H9 (cell line): ENCODE measurements around the gene PPP1R13B. TPM values are rescaled to one million over a fixed set of nuclear protein-coding genes. Genes with fewer than 3 reads are reported as not detected.

ENCODE experiments used
- DNase-seq: peaks from one replicate; pipeline ENCODE4 v3.0.0-alpha.2; 2017
- H2AFZ ChIP-seq: one replicate; pipeline ENCODE4 v1.6.1; 2013; ENCODE audit warnings: mild to moderate bottlenecking, low read length, control low read depth, moderate library complexity
- H2AK5ac ChIP-seq: 2 replicates; pipeline ENCODE4 v1.6.1; 2013; ENCODE audit warnings: low read length, control low read depth, mixed read lengths; ENCODE audit not compliant: insufficient read length
- H2BK120ac ChIP-seq: one replicate; pipeline ENCODE4 v1.6.1; 2013; ENCODE audit warnings: low read depth, mild to moderate bottlenecking, low read length, control low read depth, inconsistent platforms; ENCODE audit not compliant: poor library complexity, severe bottlenecking
- H2BK12ac ChIP-seq: 2 replicates; pipeline ENCODE4 v1.6.1; 2013; ENCODE audit warnings: low read length, control low read depth, mixed read lengths, low read depth; ENCODE audit not compliant: insufficient read length
- H2BK15ac ChIP-seq: 2 replicates; pipeline ENCODE4 v1.6.1; 2013; ENCODE audit warnings: low read depth, low read length, control low read depth
- H2BK20ac ChIP-seq: one replicate; pipeline ENCODE4 v1.6.1; 2013; ENCODE audit warnings: low read depth, mild to moderate bottlenecking, low read length, control low read depth, inconsistent platforms; ENCODE audit not compliant: poor library complexity, severe bottlenecking
- H2BK5ac ChIP-seq: 2 replicates; pipeline ENCODE4 v1.6.1; 2013; ENCODE audit warnings: low read length, control low read depth, mixed read lengths; ENCODE audit not compliant: insufficient read length
- H3K14ac ChIP-seq: 2 replicates; pipeline ENCODE4 v1.6.1; 2013; ENCODE audit warnings: low read length, control low read depth; ENCODE audit not compliant: insufficient read depth
- H3K18ac ChIP-seq: 2 replicates; pipeline ENCODE4 v1.6.1; 2013; ENCODE audit warnings: low read depth, mild to moderate bottlenecking, mixed read lengths, low read length, control low read depth; ENCODE audit not compliant: insufficient read length
- H3K23ac ChIP-seq: 2 replicates; pipeline ENCODE4 v1.6.1; 2013; ENCODE audit warnings: low read length, control low read depth, mixed read lengths, low read depth; ENCODE audit not compliant: insufficient read length
- H3K23me2 ChIP-seq: 2 replicates; pipeline ENCODE4 v1.6.1; 2013; ENCODE audit warnings: low read depth, mild to moderate bottlenecking, mixed read lengths, low read length, control low read depth; ENCODE audit not compliant: insufficient read length, poor library complexity, severe bottlenecking
- H3K27ac ChIP-seq: 2 replicates; pipeline ENCODE4 v1.5.1; 2013; ENCODE audit warnings: low read length, control low read depth, mixed read lengths, low read depth; ENCODE audit not compliant: insufficient read length
- H3K27me3 ChIP-seq: 2 replicates; pipeline ENCODE4 v1.6.1; 2013; ENCODE audit warnings: low read length, control low read depth, inconsistent platforms; ENCODE audit not compliant: insufficient read depth
- H3K4ac ChIP-seq: 2 replicates; pipeline ENCODE4 v1.6.1; 2013; ENCODE audit warnings: low read depth, mild to moderate bottlenecking, control low read depth, inconsistent platforms, low read length, moderate library complexity
- H3K4me1 ChIP-seq: 2 replicates; pipeline ENCODE4 v1.6.1; 2013; ENCODE audit warnings: low read length, control low read depth, inconsistent platforms; ENCODE audit not compliant: insufficient read depth
- H3K4me2 ChIP-seq: 2 replicates; pipeline ENCODE4 v1.6.1; 2013; ENCODE audit warnings: low read length, control low read depth, mixed read lengths; ENCODE audit not compliant: insufficient read length, insufficient read depth
- H3K56ac ChIP-seq: 2 replicates; pipeline ENCODE4 v1.6.1; 2013; ENCODE audit warnings: low read depth, mild to moderate bottlenecking, mixed read lengths, low read length, control low read depth; ENCODE audit not compliant: insufficient read length
- H3K79me1 ChIP-seq: 2 replicates; pipeline ENCODE4 v1.6.1; 2013; ENCODE audit warnings: low read depth, mild to moderate bottlenecking, moderate library complexity, low read length, control low read depth, inconsistent platforms; ENCODE audit not compliant: insufficient read depth, poor library complexity, severe bottlenecking
- H3K79me2 ChIP-seq: 2 replicates; pipeline ENCODE4 v1.6.1; 2013; ENCODE audit warnings: low read length, control low read depth, inconsistent platforms; ENCODE audit not compliant: insufficient read depth
- H3K9ac ChIP-seq: 2 replicates; pipeline ENCODE4 v1.6.1; 2013; ENCODE audit warnings: low read length, control low read depth, mixed read lengths; ENCODE audit not compliant: insufficient read length; ENCODE audit errors: extremely low read depth
- H3K9me3 ChIP-seq: one replicate; pipeline ENCODE4 v1.6.1; 2013; ENCODE audit warnings: low read depth, low read length, inconsistent platforms; ENCODE audit not compliant: control insufficient read depth
- H3T11ph ChIP-seq: one replicate; pipeline ENCODE4 v1.6.1; 2013; ENCODE audit warnings: mild to moderate bottlenecking, low read length, control low read depth, inconsistent platforms
- H4K20me1 ChIP-seq: one replicate; pipeline ENCODE4 v1.6.1; 2013; ENCODE audit not compliant: control insufficient read depth, insufficient read length, insufficient read depth
- H4K5ac ChIP-seq: 2 replicates; pipeline ENCODE4 v1.6.1; 2013; ENCODE audit warnings: low read depth, mild to moderate bottlenecking, mixed read lengths, low read length, control low read depth; ENCODE audit not compliant: insufficient read length
- H4K8ac ChIP-seq: replicated peaks from 2 replicates; pipeline ENCODE4 v1.6.1; 2013; ENCODE audit warnings: low read length, control low read depth, mixed read lengths, low read depth; ENCODE audit not compliant: insufficient read length
- H4K91ac ChIP-seq: 2 replicates; pipeline ENCODE4 v1.6.1; 2013; ENCODE audit warnings: low read depth, mild to moderate bottlenecking, moderate library complexity, mixed read lengths, low read length, control low read depth; ENCODE audit not compliant: insufficient read length
- H3K27ac Mint-ChIP-seq, 3 experiments: 2 replicates in 2 of 3; 3 replicates in 1 of 3; pipeline ENCODE4 v1.8.0; 2020 to 2021; ENCODE audit warnings: mixed read lengths in 3 of 3, mild to moderate bottlenecking in 1 of 3, moderate library complexity in 1 of 3
- H3K27me3 Mint-ChIP-seq: 2 replicates; pipeline ENCODE4 v1.8.0; 2021; ENCODE audit warnings: low read depth, mild to moderate bottlenecking, moderate library complexity, mixed read lengths
- H3K36me3 Mint-ChIP-seq, 3 experiments: 2 replicates in 2 of 3; 3 replicates in 1 of 3; pipeline ENCODE4 v1.8.0; 2020 to 2021; ENCODE audit warnings: low read depth in 3 of 3, mixed read lengths in 3 of 3; ENCODE audit not compliant: insufficient read depth in 1 of 3
- H3K4me1 Mint-ChIP-seq, 2 experiments: 2 replicates each; pipeline ENCODE4 v1.8.0; 2020; ENCODE audit warnings: mixed read lengths in 2 of 2
- H3K4me3 Mint-ChIP-seq, 2 experiments: 2 replicates in 1 of 2; 3 replicates in 1 of 2; pipeline ENCODE4 v1.8.0; 2020 to 2021; ENCODE audit warnings: mild to moderate bottlenecking in 2 of 2, mixed read lengths in 2 of 2, moderate library complexity in 1 of 2
- H3K9me3 Mint-ChIP-seq, 2 experiments: 2 replicates in 1 of 2; 3 replicates in 1 of 2; pipeline ENCODE4 v1.8.0; 2020; ENCODE audit warnings: mild to moderate bottlenecking in 2 of 2, mixed read lengths in 2 of 2, moderate library complexity in 1 of 2
- CTCF ChIP-seq: fragments of 200-600 bp; sonication (generic); conservative IDR thresholded peaks from 3 replicates; pipeline ENCODE4 v1.8.0; 2021; ENCODE audit warnings: antibody characterized with exemption, mild to moderate bottlenecking
- WGBS: extraction: QIAGEN DNeasy Blood & Tissue Kit; methylation state at CpG from one replicate; pipeline ENCODE4 v1.1.7; 2013; ENCODE audit warnings: missing lambda C conversion rate, low lambda C conversion rate, mixed read lengths; ENCODE audit not compliant: insufficient read length; ENCODE audit errors: extremely low coverage; 5-methylcytosine and 5-hydroxymethylcytosine counted together
- total RNA-seq: library from RNA; stranded (reverse); gene quantifications from 2 replicates; pipeline ENCODE4 v1.2.1, GENCODE V29; 2021

Gene PPP1R13B
- total RNA-seq, 1 experiment from 2014 or later: 6.0 TPM

- H3K56ac ChIP-seq: no peak overlapping the region
- no peaks in the 10 kb centered on the region for H3K23me2 ChIP-seq
- H2BK120ac ChIP-seq: no peak overlapping the region
- H2BK12ac ChIP-seq: no peak overlapping the region
- no peak overlapping the region for H3K23ac ChIP-seq
- H3K27ac ChIP-seq: no peak overlapping the region
- no peak overlapping the region for H4K8ac ChIP-seq
- H2AFZ ChIP-seq: no peak overlapping the region
- Mint-ChIP-seq H3K4me1 (0 out of 4 replicates have a peak, but pooled peaks cover 0 to 2% of the 10 kb centered on the region in 2 experiments), H3K4me3 (no peak overlapping the region), H3K9me3 (no peaks in the 10 kb centered on the region), H3K36me3 (peaks cover 2 to 22% (median 21%) of the 10 kb centered on the region in 3 experiments; a peak in 5 of 7 replicates), H3K27ac (no peak overlapping the region; a peak in 2 of 7 replicates), H3K27me3 (no peaks in the 10 kb centered on the region)
- no peak for DNase-seq
- H2AK5ac ChIP-seq: no peak overlapping the region
- H3T11ph ChIP-seq: no peak overlapping the region
- H4K5ac ChIP-seq: no peak overlapping the region
- no peaks in the 10 kb centered on the region for H3K79me2 ChIP-seq
- no peak overlapping the region for H2BK15ac ChIP-seq
- no peak overlapping the region for H3K4ac ChIP-seq
- H4K91ac ChIP-seq: no peak overlapping the region
- no peak for TF ChIP-seq CTCF
- H3K79me1 ChIP-seq: peaks cover 7% of the 10 kb centered on the region
- H3K9me3 ChIP-seq: no peaks in the 10 kb centered on the region
- no CpG with 5 or more reads among the region's 18 CpGs for WGBS
- no peak overlapping the region for H3K14ac ChIP-seq
- H2BK5ac ChIP-seq: no peak overlapping the region
- H3K27me3 ChIP-seq: no peaks in the 10 kb centered on the region
- H3K4me2 ChIP-seq: no peak overlapping the region
- H3K4me1 ChIP-seq: no peaks in the 10 kb centered on the region
- no peak overlapping the region for H2BK20ac ChIP-seq
- no peaks in the 10 kb centered on the region for H4K20me1 ChIP-seq
- H3K9ac ChIP-seq: no peak overlapping the region
- H3K18ac ChIP-seq: no peak overlapping the region
These were observed 120.9 kb downstream of the PPP1R13B start for GRCh38 chr14:103726474-103726873.
